NCI-H2171 treated with DMSO at 0.1 percent for 48 hours (cell line): ENCODE data around the gene RHOBTB3.

Source experiments
- DNase-seq: peaks from one replicate; lab custom pipeline; 2025; lab: John Stamatoyannopoulos, UW

Gene RHOBTB3

DNA sequence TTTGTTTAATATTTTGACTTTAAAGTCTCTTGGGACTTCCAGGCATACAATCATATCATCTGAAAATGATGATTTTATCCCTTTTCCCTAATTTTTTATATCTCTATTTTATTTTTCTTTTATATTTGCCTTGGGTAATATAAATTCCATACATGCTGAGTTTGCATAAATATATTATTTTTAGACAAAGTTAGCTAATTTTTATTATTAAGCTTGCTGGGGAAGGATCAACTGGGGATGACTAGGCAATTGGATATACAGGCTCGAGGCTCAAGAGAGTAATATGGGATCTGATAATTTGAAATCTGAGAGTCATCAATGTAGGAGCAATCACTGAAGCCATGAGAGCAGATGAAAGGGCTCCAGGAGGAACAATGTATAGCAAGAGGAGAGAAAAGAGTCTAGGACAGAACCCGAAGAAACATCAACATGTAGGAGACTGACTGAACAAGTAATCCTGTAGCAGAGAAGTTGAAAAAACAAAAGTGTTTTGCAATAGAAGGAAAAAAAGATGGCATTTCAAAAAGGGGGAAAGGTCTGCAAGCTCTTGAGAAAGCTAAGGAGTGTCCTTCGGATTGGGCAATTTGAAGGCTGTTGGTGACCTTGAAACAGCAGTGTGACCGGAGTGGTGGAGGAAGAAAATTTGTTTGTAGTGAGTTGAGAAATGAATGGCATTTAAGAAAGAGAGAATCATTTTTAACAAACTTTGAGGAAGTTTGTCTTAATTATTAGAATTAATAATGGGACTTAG is 17.0 kb upstream of the RHOBTB3 start:
- no peak for DNase-seq

DNA sequence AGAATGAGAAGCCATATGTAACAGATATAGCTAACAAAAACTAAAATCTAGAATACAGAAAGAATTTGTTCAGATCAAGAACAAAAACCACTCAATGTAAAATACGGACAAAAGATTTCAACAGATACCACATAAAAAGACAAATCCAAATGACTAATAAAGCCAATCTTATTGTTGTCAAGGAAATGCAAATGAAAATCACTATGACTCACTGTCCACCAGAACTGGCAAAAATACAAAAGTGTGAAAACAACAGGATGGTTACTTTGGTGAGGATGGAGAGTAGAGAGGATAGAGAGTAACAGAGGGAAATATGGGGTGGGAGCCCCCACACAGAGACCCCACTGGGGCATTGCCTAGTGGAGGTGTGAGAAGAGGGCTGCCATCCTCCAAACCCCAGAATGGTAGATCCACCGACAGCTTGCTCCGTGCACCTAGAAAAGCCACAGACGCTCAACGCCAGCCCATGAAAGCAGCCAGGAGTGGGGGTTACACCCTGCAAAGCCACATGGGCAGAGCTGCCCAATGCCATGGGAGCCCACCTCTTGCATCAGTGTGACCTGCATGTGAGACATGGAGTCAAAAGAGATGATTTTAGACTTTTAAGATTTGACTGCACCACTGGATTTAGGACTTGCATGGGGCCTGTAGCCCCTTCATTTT is 15.2 kb upstream of the RHOBTB3 start:
- DNase-seq = no peak

DNA sequence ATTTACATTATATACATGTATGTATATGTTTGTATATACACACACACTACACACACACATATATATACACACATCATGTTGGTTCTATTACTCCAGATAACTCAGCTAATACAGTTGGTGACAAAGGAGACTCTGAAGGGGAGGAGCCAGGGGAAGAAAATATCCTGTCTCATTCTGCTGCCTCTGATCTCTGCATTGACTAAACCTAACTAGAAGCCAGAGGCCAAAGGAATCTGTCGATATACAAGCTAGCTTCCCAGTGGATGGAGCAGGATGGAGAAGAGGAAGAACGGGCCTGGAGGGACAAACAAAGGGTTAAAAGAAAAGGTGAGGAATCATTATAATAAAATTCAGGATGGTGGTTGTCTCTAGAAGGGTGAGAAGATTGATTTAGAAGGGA is 13.7 kb upstream of the RHOBTB3 start:
- no peak for DNase-seq

DNA sequence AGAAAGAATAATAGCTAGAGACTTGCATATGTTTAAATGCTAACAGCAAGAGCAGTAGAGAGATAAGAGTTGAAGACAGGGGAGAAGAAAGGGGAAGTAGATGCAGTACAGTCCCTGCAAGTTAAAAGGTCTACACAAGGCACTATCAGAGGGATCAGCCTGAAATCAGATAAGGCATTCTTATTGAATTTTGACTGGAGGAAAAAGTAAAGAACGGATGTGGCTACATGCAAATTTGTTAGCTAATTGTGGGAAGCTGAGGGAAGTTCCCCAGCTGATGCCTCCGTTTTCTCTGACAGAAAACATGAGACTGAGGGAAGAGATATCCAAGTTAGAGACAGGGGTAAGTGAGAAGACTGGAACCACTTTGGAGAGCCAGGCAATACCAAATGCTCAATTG is 12.9 kb upstream of the RHOBTB3 start:
- no peak for DNase-seq

DNA sequence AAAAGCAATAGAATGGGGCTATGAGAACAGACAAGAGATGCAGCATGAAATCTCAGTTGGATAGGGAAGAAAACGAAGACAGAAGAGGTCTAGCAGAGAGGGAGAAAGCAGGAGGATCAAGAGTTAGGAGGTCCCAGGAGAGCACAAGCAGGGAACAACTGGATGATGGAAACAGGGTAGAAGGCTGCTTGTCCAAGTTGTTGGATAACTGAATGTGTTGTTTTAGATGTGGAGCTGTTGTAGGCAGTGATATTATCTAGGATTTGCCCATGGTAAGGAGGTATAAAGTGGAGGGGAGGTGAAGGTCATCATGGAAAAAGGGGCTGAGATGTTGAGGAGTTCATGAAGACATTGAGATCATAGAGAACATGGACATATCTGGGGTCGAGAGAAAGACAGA is 12.4 kb upstream of the RHOBTB3 start:
- DNase-seq = no peak

DNA sequence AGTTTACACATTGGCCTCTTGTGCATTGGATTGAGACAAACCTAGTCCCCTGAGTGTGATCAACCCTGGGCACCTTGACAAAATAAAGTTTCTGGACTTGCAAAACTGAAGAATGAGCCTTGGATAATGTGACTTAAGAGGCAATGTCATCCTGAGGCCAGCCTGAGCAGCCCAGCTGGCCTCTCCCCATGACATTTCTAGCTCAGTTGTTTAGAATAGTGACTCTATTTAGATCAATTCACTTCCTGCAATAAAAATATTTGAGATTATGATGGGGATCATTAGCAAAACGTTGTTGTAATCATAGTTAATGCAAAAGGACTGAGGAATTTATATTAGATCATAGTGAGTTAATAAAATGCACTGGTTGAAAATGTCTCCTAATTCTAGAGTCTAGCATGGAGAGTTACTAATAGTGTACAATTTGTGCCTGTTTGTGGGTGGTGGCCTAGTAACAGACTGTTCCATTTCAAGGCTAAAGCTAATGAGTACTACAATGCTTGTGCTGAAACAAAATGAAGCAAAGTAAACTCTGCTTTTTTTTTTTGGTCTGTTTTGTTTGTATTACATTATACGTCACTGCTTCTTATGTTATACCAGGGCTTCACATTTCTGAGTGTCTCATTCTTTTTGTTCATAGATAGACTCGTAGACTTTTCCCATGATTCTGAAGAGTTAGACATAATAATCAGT is 10.9 kb upstream of the RHOBTB3 start:
- DNase-seq = no peak

DNA sequence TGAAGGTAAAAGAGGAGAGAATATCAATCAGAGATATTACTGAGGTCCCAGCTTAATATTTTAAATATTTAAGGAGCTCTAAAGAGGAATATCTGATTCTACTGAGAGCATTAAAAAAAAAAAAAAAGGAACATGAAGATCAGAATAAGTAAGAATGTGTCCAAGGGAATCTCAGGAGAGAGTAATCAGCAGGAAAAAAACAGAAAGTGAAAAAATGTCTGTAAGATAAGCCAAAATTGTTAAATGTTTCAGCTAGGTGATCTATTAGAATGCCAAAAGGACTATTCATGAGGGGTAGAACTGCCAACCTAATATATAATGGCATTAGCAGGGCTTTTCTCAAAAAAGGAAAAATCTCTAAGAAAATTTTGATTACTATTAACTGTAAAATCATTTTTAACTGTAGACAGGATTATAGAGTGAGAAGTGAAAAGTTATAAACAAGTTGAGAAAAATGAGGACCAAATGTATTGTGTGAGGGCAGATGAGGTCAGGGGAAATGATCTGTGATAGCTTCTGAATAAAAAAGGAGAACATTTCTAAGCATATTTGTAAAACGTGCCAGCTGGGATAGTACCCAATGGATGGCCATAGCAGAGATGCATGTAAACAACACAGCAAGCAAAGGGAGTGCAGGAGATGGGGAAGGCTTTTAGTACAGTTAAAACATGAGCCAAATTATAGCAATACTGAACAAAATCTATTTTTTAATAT is 9.4 kb upstream of the RHOBTB3 start:
- DNase-seq = no peak

DNA sequence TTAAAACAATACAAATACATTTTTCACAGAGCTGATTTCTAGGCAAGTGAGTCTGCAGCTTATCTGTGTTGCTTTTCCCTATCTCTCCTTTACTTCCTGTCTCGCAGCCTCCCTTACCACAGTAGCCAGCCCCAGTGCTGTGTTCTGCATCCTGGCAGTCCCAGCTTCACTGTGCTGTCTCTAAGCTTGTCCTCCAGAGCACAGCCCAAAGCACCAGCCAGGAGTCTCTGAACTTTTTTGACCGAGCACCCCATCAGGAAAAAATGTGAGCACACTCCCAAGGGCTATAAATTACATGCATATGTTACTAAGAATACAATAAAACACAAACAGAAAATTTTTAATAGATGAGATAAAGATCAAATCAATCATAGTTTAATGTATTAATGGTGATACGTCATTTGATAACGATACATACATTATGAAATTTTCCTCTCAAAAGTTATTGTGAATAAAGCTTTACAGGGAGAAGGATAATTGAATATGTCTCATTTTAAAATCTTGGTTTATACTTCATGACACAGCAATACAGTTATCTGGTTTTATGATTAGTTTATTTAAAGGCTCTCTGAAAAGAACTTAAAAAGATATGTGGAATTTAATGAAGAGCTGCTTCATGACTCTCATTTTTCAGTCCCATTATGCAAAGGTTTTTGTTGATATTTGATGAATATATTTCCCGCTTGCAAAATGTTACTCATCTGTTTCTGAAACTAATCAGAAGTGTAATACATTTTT is 7.3 kb upstream of the RHOBTB3 start:
- DNase-seq = no peak

DNA sequence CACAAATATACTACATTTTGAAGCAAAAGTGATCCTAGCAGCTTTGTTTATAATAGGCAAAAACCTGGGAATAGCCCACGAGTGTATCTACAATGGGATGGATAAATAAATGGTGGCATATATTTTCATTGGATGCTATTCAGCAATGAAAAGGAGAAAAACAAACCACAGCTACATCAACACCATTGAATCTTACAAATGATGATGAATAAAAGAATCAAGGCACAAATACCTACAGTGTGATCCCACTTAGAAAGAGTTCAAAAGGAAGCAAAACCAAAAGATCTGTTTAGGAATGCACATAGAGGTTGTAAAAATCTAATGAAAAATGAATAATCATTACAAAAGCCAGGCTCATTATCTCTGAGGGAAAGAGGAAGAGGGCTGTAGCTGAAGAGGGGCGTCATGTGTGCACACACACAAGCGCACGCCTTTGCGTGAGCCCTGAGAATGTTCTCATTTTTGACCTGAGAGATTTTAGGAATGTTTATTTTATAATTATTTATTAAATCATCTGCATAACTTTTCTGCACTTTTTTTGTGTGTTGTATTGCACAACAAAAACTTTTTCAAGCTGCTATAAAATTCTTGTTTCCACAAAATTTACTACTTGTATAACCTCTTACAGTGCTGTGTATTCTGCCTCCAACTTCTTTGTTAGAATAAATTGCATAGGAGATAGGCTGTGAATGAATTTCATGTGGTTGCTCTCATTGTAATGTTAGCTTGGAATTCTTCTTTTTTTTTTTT is 5.9 kb upstream of the RHOBTB3 start:
- no peak for DNase-seq

DNA sequence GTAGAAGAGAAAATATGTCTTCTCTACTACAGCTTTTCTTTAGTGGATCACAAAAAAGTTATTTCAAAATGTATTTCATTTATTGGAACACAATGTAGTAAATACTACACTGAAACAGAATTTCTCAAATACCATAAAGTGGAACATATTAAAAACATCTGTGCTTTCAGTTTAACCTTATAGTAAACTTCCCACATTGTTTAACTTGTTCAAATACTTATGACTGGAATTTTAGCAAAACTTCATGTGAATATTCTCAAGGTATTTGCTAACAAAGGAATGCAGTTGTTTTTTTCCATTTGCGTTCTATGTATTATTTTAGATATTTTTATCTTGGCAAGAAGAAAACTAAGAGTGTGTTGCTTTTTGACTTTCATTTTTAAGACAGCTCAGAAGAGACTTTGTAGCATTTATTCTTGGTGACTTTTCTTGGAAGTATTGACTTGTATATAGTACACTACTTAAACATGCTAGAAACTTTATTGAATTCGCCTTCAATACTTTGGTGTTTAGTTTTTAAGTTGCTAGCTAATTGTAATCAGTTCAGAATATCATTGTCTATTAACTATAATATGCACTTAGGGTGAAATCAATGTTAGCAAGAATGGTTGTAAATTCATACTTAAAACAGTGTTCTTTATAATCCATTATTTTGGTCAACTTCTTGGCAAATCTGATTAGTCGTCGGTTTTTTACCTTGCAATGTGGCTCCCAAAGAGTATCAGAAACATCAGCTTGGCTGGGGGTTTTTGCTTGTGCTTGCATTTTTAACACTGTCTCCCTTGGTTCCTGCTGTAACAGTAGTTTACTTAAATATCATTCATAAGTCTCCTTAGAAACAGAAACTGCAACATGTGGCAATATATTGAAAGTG is 5.0 kb upstream of the RHOBTB3 start:
- no peak for DNase-seq

DNA sequence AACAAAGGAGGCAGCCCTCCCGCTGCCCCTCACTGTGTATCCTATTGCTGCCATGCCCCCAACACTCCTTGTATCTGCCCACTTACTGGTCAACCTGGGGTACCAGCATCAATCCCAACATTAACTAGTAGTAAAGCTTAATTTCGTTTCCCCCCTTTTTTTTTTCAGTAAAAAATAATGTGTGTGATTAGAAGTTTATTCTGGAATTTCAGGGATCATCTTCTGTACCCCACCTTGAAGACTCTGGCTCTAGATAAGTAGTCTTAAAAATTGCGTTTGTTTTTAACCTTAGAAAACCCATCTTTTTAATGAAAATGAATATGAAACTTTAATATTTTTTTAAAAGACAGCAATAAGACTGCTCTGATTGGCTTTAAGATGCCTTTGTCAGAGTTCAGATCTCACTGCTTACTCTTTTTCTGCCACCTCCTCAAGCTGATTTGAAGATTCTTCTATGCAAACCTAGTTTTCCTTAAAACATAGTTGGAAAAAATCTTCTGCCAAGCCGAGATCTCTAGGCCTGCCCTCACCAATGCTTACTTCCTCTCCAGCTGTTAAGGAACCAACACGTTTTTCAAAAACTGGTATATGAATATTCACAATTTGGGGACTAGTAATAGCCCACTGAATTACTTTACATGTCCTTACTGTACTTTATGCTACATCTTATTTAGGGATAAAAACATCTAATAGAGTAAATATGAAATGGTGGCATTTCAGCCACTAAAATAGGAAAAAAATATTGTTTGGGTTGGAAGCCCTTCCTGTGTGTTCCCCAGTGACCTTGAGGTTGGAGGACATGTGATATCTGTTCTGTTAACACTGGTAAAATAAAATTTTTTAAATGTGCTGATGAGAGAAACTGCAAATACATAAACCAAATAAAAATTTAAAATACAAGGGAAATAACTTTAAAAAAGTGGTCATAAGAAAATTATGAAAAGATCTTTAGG is 4.0 kb upstream of the RHOBTB3 start:
- DNase-seq = no peak

DNA sequence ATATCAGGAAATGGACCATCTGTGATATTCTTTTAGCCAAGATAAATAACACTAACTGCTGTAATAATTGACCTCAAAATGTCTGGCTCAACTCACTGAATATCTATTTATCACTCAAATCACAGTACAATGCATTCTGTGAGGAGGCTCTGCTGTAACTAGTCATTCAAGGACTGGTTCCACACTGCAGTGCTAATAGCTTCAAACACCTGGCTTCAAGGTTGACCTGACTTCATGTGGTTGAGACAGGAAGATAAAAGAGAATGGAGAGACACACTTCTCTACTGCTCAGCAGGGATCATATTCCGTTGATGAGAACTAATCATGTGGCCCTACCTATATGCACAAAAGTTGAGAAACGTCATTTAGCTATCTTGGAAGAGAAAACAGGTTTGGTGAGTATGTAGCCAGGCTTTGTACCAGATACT is 3.4 kb upstream of the RHOBTB3 start:
- no peak for DNase-seq

DNA sequence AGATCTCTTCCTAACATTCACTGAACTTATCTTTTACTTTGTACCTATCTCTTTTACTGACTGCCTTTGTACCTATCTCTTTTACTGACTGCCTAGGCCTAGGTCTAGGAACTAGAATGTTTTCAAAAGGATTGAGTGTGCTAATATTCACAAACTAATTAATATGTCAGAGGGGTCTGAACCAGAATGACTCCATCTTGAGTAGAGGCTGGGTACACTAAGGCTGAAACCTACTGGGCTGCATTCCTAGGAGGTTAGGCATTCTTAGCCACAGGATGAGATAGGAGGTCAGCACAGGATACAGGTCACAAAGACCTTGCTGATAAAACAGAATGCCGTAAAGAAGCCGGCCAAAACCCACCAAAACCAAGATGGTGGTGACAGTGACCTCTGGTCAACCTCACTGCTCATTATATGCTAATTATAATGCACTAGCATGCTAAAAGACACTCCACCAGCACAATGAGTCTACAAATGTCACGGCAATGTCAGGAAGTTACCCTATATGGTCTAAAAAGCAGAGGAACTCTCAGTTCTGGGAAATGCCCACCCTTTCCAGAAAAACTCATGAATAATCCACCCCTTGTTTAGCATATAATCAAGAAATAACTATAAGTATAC is 2.5 kb upstream of the RHOBTB3 start:
- DNase-seq = no peak

DNA sequence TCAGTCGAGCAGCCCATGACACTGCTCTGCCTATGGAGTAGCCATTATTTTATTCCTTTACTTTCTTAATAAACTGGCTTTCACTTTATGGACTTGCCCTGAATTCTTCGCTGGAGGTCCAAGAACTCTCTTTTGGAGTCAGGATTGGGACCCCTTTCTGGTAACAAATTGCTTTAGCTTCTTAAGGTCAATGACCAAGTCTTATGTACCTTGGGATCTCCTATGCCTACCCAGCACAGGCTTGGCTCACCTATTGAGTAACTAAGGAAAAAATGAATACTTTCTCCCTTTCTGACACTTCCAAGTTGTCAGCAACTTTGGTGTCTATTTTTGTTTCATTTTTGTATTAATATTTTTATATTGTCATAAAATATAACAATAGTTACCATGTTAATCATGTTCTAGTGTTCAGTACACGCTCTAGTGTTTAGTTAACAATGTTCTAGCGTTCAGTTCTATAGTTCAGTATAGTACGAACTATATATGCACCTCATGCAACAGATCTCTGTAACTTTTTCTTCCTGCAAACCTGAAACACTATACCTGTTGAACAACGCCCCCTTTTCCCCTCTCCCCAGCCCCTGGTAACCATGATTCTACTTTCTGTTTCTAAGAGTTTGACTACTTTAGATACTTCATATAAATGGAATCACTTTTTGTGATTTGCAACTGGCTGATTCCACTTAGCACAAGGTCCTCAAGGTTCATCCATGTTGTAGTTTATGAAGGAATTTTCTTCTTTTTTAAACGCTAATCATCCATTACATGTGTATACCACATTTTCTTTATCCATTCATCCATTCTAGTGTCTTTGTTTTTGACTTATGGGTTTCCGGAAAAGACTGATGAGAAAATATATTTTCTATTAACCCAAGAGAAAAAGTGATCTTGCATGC is 1.8 kb upstream of the RHOBTB3 start:
- no peak for DNase-seq

DNA sequence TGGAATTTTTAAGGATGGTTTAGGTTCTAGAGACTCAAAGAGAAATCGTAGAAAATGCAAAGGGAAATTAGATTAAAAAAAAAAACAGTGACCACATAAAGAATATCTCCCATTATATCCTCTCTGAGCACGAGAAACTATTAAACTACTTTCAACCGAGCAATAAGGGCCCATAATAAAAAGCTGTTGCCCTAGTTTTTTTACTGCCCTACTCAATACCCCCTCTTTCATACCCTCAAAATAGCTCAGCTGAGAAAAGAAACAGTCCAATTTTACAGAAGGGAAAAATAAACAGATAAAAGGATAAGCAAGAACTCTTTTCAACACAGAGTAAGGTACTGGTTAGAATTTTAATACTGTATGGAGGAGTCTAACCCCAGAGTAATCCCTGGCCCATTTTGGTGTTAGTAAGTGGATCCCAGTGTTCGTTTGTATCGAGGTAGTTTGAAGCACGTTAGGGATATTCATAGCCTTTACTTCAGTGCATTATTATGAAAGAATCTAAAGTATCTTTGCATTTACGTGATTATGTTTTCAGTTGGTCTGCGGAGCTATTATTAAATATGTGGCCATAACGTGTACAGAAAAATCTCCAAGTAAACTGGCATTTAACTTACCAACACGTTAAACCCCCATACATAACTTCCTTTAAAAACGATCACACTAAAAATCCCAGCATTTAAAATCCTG is 980 bp upstream of the RHOBTB3 start:
- DNase-seq = no peak

DNA sequence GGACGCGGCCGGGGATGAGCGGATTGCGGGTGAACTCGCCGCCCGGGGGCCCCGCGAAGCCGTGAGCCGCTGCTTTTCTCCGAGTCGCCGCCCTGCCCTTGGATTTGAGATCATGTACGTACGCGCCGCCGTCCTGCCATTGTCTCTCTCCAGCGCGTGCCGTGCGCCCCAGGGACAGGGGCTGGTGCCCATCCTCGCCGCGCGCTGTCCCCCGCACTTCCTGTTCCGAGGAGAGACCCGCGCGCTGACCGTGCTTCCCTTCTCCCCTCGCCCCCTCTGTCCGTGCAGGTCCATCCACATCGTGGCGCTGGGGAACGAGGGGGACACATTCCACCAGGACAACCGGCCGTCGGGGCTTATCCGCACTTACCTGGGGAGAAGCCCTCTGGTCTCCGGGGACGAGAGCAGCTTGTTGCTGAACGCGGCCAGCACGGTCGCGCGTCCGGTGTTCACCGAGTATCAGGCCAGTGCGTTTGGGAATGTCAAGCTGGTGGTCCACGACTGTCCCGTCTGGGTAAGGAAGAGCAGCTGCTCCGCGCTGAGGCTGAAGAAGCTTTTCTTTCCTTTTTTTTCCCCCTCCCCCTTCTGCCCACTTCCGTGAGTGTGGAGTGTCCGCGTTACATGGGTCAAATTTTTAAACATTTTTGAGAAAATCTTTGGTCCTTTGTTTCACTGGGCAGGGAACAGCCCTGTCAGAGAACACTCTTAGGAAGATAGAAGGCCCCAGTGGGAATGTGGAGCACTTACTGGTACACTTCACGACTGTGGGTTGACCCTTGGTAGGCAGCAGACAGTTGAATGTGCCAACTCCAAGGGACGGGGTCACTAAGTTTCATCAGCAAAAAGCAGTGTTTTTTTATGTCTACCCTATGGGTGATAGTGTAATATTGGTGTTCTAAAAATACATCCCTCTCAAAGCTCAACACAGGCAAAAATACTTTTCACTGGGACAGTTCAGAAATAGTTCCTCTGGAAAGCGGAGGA is 727 bp downstream of the RHOBTB3 start:
- peak; percentile 5 for DNase-seq
